Smooth muscle cell of trachea (primary cell): ENCODE results near the gene TSSK2. TPM values are rescaled to one million over a fixed set of nuclear protein-coding genes. Genes with fewer than 3 reads are reported as not detected.

Source experiments
- total RNA-seq: library from RNA; depleted of rRNA; stranded (reverse); fragments of >200 nt; gene quantifications from 2 replicates; pipeline ENCODE4 v1.2.1, GENCODE V29; 2014

TSSK2 gene
- not detected in 2 replicates for total RNA-seq

DNA sequence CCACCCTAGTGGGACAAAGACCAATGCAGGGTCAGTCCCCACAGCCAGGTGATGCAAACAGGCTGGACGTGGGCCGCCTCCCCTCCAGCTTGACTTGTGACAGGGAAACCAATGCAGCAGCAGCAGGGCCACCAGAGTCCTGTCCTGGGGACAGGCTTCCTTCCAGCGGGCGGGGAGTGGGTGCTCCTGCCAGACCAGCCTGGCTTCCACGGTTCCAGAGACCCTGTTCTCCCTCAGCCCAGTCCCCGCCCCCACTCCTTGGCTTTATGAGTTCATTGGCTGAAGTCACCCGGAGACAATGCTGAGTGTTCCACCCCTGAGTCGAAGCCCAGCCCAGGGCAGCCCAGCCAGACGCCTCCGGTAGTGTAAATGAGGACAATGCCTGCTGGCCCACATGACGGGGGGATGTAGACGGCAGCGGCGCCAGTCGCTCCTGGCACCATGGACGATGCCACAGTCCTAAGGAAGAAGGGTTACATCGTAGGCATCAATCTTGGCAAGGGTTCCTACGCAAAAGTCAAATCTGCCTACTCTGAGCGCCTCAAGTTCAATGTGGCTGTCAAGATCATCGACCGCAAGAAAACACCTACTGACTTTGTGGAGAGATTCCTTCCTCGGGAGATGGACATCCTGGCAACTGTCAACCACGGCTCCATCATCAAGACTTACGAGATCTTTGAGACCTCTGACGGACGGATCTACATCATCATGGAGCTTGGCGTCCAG is at the start of gene TSSK2:
TSSK2 (plus strand) TSS at position 350 of the 726 bp plus-strand sequence; CDS start at position 442, 92 bp downstream.

DNA sequence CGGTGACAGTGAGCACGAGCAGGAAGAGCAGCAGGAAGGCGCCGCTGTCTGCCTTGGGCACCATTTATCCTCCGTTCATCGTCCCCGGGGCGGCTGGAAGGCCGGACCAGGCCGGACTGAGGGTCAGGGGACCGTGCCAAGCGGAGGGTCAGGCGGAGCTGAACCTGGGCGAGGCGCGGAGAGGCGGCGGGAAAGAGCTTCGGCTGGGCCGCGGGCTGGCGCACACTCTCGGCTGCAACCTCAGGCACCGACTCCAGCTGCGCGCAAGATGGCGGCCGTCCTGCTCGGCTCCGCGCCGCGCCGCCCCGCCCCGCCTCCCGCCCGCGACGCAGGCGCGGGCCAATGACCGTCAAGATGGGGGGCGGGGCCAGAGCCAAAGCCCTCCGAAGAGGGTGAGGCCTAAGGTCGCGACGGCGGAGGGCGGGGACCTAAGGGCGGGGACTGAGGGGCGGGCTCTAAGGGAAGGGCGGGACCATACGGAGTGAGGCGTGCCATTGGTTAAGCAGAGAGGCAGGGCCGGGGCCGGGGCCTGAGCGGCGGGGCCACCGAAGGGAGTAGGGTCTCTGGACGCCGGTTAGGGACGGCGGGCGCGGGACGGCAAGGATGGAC is 8.9 kb upstream of the TSSK2 start, which contains the start of gene DGCR2:
DGCR2 (minus strand) TSS at position 270 of the 609 bp plus-strand sequence; CDS start at position 64, 206 bp downstream.

DNA sequence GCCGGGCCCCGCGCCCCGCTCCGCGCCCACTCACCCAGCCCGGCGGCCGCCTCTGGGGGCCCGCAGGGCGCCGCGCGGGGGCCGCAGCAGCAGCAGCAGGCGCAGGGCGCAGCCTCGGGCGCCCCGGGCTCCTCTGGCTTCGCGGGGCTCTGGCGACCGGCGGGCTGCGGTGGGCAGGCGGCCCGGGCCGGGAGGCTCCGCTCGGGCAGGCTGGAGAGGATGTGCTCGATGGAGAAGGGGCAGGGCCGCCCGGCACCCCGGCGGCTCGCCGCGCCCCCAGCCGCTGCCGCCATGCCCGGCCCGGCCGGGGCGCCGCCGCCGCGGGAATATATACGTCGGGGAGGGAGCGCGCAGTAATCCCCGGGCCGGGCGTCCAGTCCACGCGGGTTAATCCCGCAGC is 18.9 kb downstream of the TSSK2 start, which contains the start of gene GSC2:
GSC2 (minus strand) TSS at position 302 of the 400 bp plus-strand sequence; CDS start at position 293, 9 bp downstream.

DNA sequence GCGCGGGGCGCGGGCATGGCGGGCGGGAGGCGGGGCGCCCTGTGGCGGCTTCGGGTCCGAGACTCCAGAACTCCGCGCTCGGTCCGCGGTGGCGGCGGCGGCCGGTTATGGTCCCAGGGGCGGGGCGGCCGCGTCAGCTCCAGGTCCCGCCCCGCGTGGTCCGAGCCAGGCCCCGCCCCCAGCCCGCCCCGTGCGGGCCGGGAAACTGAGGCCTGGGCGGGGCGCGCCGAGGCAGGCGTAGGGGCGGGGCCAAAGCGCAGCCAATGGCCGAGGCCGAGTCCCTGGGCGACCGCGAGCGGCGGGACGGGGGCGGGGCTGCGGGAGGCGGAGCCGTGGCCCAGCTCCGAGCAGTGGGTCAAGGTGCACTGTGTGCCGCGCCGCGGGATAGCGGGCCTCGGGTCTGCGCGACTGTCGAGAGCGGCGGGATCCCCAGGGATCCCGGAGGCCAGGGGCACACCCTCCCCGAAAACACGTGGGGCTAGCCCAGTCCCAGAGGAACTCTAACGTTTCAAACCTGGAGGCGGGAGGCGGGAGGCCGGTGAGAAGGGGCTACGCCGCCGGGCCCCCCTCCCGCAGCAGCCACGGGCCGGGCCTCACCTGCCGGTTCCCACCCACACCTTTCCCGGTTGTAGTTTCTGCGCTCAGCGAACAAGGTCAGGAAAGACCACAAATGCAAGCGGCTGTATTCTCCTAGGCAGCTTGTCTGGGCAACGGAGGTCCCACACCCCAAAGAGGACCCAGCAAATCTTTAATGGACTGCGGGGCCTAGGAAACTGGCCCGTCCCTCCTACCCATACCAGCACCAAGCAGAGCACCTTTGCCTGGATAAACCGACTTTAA is 47.8 kb downstream of the TSSK2 start, which contains the start of gene SLC25A1:
SLC25A1 (minus strand) TSS at position 80 of the 840 bp plus-strand sequence; CDS start at position 17, 63 bp downstream.

Other genes with a start within 250 kb of the TSSK2 start
- 0.15 and 1.5 TPM in 2 replicates for gene DGCR6, start 225.0 kb upstream of the TSSK2 start, total RNA-seq
- gene PRODH, start 195.0 kb upstream of the TSSK2 start, total RNA-seq, result 0.17 TPM in 1 of 2 replicates, not detected in the other
- gene DGCR2, start 8.9 kb upstream of the TSSK2 start, total RNA-seq, result 50.3 and 62.4 TPM in 2 replicates
- 10.0 and 11.4 TPM in 2 replicates for gene ESS2, start 13.3 kb downstream of the TSSK2 start, total RNA-seq
- not detected in 2 replicates for gene GSC2, start 19.0 kb downstream of the TSSK2 start, total RNA-seq
- 153 and 179 TPM in 2 replicates for gene SLC25A1, start 47.4 kb downstream of the TSSK2 start, total RNA-seq
- gene CLTCL1, start 160.4 kb downstream of the TSSK2 start, total RNA-seq, result 9.1 and 9.6 TPM in 2 replicates